ENCODE data around the gene LYZL1. TPM values are rescaled to one million over a fixed set of nuclear protein-coding genes. Genes with fewer than 3 reads are reported as not detected.
A peak's percentile ranks its signal among the peaks of the same experiment; 100 is the strongest.
"Not testable (repeated sequence)": the region's sequence is repeated elsewhere in the genome, so short reads cannot be mapped to it uniquely, and the experiment has no call there.

The LYZL1 gene
- total RNA-seq, 2 donors from 2014 or later: not detected

DNA sequence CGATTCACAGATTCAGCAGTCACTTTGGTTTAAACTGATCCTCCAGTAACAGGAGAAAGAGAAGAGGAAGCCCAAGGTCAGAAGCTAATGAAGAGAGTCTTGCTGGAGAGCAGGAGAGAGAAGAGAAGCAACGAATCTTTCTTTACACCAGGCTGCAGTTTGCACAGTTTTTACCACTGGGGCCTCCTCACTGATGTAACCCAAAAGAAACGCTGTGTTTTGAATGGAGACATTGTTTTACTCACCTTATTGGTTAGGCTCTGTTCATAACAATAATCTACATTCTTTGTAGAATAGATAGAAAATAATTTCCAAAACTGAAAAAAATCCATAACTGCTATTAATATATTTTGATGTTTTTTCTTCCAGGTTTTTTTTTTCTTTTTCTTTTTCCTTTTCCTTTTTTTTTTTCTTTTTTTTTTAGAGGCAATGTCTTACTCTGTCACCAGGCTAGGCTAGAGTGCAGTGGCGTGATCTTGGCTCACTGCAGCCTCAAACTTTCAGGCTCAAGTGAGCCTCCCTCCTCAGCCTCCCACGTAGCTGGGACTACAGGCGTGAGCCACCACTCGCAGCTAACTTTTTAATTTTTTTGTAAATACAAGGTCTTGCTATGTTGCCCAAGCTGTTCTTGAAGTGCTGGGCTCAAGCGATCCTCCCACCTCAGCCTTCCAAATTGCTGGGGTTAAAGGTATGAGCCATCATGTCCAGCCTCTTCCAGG lies 27.6 kb downstream of the LYZL1 start:
- DNase-seq (ENCODE audit: low spot score in 2 of 2): no peak
- H3K9me3 Mint-ChIP-seq: no peaks in the 10 kb centered on the region
- H3K36me3 Mint-ChIP-seq: no peaks in the 10 kb centered on the region
- H3K27ac Mint-ChIP-seq: no peak overlapping the region
- ATAC-seq: no peak

GRCh38 chr10:29317027-29317420 lies 28.2 kb downstream of the LYZL1 start:
- ATAC-seq: no peak
- Mint-ChIP-seq H3K9me3 (no peaks in the 10 kb centered on the region), H3K36me3 (no peaks in the 10 kb centered on the region), H3K27ac (no peak overlapping the region)
- no peak for DNase-seq (ENCODE audit: low spot score in 2 of 2)

GRCh38 chr10:29317423-29318021 lies 28.7 kb downstream of the LYZL1 start:
- DNase-seq (ENCODE audit: low spot score in 2 of 2) (no peak), ATAC-seq (no peak)
- Mint-ChIP-seq H3K9me3 (no peaks in the 10 kb centered on the region), H3K27ac (no peak overlapping the region), H3K36me3 (no peaks in the 10 kb centered on the region)

DNA sequence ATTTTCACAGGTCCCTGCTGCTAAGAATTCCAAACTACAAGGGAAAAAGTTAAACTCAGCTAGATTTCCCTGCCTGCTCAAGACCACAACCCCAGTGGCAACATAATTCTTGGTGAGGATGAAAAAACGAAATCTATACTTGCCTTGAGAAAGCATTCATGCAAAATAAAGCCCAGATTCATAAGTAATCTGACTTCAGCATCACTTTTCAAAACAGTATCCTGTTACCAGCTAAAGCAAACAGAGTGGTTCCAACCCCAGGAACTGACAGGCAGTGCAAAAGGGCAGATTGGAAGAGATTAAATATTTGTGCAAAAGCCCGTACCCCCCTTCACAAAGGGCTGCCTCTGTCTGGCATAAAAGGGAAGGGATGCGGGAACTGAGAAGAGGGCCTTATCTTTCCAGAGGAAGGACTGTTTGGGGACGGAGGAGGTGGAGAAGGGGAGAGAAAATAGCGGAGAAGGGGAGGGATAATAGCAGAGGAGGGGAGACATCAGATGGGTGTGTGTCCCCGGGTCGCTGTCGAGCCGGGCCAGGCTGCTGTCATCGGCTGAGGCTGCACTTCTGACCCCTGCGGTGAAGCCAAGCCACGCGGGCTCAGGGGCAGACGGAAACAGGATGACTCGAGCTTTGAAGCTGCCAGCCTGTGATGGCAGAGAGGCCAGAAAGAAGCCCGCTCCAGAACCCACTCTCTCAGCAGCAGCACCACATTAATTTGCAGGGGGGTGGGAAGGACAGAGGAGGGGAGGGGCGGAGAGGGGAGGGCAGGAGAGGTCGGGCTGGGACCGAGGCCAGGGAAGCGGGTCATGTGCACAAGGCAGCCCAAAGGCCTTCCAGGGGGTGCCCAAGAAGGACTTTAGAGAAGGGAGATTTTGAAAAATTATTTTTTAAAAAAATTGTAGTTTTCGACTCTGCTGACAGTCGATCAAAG lies 29.5 kb downstream of the LYZL1 start:
- H3K36me3 Mint-ChIP-seq; H3K9me3 Mint-ChIP-seq; DNase-seq (ENCODE audit: low spot score in 2 of 2): not testable (repeated sequence)
- peak overlapping the region in 1 of 2 donors; percentile 40 for H3K27ac Mint-ChIP-seq
- peak in 1 of 2 donors; percentile 48 for ATAC-seq

DNA sequence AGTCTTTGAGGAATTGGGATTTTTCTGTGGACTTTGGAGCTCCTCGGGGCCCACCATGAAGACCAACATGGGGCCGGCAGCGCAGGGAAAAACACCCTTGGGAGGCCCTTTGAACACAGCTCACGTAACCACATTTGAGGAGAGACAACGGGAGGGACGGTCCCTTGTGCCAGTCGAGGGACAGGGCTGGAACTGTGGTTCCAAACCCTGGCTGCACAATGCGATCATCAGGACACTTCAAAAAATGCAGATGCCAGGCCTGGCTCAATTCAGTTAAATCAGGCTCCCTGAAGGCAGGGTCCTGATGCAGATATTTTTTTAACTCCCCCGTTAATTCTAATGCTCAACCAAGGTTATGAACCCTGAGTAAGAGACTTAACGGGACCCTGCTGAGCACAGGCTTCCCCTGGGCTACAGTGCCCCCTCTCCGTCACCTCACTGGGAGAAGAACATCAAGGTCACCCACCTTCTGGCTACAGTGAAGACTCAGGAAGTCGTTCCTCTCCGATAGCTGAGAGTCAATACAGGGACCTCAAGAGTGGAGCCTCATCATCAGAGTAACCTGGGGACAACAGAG lies 30.4 kb downstream of the LYZL1 start:
- no peaks in the 10 kb centered on the region for H3K9me3 Mint-ChIP-seq
- no peaks in the 10 kb centered on the region for H3K36me3 Mint-ChIP-seq
- H3K27ac Mint-ChIP-seq: no peak overlapping the region
- ATAC-seq (no peak), DNase-seq (ENCODE audit: low spot score in 2 of 2) (no peak)

DNA sequence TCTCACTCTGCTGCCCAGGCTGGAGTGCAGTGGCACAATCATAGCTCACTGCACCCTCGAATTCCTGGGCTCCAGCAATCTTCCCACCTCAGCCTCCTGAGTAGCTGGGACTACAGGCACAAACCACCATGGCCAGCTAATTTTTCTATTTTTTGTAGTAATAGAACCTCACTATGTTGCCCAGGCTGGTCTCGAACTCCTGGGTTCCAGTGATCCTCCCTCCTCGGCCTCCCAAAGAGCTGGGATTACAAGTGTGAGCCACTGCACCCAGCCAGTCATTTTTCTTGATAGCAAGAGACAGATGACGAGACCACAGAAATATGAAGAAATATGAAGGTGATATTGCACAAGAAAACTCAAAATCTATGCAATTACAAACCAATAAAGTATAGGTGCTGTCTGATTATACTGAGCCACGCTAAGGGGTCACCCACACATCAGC lies 31.8 kb downstream of the LYZL1 start:
- not testable (repeated sequence) for H3K9me3 Mint-ChIP-seq; H3K27ac Mint-ChIP-seq; ATAC-seq; DNase-seq (ENCODE audit: low spot score in 2 of 2); H3K36me3 Mint-ChIP-seq

- DNase-seq (ENCODE audit: low spot score in 2 of 2) (no peak), ATAC-seq (no peak)
- Mint-ChIP-seq H3K9me3 (no peaks in the 10 kb centered on the region), H3K36me3 (no peaks in the 10 kb centered on the region), H3K27ac (no peak overlapping the region)
Observed at GRCh38 chr10:29321656-29322055, 32.8 kb downstream of the LYZL1 start.

- H3K27ac Mint-ChIP-seq: no peak overlapping the region
- no peak for DNase-seq (ENCODE audit: low spot score in 2 of 2)
- no peaks in the 10 kb centered on the region for H3K9me3 Mint-ChIP-seq
- ATAC-seq: no peak
- H3K36me3 Mint-ChIP-seq: no peaks in the 10 kb centered on the region
Observed at GRCh38 chr10:29322918-29323317, 34.0 kb downstream of the LYZL1 start.

- no peaks in the 10 kb centered on the region for H3K9me3 Mint-ChIP-seq
- ATAC-seq (no peak), DNase-seq (ENCODE audit: low spot score in 2 of 2) (no peak)
- H3K27ac Mint-ChIP-seq: no peak overlapping the region
- H3K36me3 Mint-ChIP-seq: no peaks in the 10 kb centered on the region
Observed at GRCh38 chr10:29323367-29323766, 34.5 kb downstream of the LYZL1 start.

DNA sequence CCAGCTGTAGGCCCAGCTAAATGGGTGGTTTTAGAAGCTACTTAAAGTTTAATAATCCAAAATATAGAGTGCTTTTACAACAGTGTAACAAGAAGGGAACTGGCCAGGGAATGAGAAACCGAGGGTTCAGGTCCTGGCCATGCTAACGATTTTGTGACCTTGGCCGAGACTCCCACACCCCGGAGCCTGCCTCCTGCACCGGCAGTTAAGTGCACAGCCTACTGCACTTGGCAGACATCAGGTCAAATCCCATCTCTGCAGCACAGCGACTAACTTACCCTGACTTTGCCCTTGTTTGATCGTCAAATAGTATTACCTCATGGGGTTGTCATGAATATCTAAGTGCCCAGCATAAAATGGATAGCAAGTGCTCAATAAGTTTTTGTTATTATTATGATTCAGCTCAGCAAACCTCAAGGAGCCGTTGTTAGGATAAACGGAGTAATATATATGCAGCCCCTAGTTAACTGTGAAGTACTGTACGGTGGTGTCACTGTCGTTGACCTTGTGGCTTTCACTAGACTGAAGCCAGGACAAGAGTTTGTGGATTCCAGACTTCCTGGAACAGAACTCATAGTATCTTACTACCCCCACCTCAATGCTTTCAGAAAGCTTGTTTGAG lies 35.5 kb downstream of the LYZL1 start:
- H3K27ac Mint-ChIP-seq: no peak overlapping the region
- no peak for ATAC-seq
- H3K9me3 Mint-ChIP-seq: no peaks in the 10 kb centered on the region
- H3K36me3 Mint-ChIP-seq: no peaks in the 10 kb centered on the region
- no peak for DNase-seq (ENCODE audit: low spot score in 2 of 2)

DNA sequence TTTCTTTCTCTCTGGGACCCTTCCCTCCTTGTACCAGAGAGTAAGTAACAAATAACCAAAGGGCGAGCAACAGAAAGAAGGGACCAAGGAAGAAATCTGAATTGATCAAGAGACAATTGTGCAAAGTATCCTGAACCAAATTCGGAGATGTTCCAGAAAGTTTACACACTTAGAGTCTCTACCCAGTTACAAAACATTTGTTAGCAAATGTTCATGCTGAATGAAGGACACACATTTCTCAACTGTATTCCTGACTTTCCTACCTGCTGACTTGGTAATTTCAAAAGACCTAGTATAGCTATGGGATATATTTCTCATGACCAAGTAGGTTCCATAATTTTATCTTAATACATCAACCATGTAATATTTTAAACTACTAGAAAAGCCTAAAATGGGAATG lies 37.4 kb downstream of the LYZL1 start:
- H3K27ac Mint-ChIP-seq: no peak overlapping the region
- no peaks in the 10 kb centered on the region for H3K9me3 Mint-ChIP-seq
- no peaks in the 10 kb centered on the region for H3K36me3 Mint-ChIP-seq
- no peak for DNase-seq (ENCODE audit: low spot score in 2 of 2)
- no peak for ATAC-seq

- Mint-ChIP-seq H3K27ac (no peak overlapping the region), H3K36me3 (no peaks in the 10 kb centered on the region), H3K9me3 (no peaks in the 10 kb centered on the region)
- DNase-seq (ENCODE audit: low spot score in 2 of 2) (no peak), ATAC-seq (no peak)
Observed at GRCh38 chr10:29326886-29327745, 38.2 kb downstream of the LYZL1 start.

DNA sequence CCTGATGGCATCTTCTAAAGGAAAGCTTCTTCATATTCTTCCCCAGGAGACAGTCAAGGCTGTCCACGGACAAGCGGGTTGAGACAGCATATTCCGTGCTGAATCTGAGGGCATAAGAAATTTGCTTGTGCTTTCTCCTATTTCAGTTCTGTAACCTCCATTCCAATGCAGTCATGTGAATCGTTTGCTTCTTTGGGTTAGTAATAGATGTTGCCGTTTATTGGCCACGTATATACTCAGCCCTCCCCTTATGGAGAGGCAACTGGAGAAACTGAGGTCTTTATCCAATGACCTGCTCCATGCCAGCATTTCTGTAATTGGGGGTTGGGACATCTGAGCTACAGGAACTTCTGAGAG lies 38.9 kb downstream of the LYZL1 start:
- Mint-ChIP-seq H3K9me3 (no peaks in the 10 kb centered on the region), H3K27ac (no peak overlapping the region), H3K36me3 (no peaks in the 10 kb centered on the region)
- ATAC-seq: no peak
- no peak for DNase-seq (ENCODE audit: low spot score in 2 of 2)

GRCh38 chr10:29328983-29329382 lies 40.1 kb downstream of the LYZL1 start:
- no peak for ATAC-seq
- H3K36me3 Mint-ChIP-seq: no peaks in the 10 kb centered on the region
- DNase-seq (ENCODE audit: low spot score in 2 of 2): no peak
- no peak overlapping the region for H3K27ac Mint-ChIP-seq
- H3K9me3 Mint-ChIP-seq: no peaks in the 10 kb centered on the region

DNA sequence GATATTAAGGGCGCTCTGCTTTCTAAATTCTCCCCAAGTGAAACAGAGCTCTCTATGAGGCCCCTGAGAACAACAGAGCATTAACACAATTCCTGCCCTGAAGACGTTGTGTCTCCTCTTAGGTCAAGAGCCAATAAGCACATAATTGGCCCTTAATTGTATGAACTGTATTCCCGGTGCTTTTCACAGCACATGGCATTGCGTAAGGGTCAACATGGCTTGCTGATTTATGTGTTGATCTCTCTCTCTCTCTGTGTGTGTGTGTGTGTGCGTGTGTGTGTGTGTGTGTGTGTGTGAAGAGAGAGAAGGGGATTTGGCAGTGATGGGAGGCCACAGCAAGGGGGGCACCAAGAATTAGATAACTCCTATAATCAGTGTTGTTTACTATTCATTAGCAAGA lies 40.5 kb downstream of the LYZL1 start:
- H3K27ac Mint-ChIP-seq: no peak overlapping the region
- DNase-seq (ENCODE audit: low spot score in 2 of 2) (no peak), ATAC-seq (no peak)
- H3K9me3 Mint-ChIP-seq: no peaks in the 10 kb centered on the region
- no peaks in the 10 kb centered on the region for H3K36me3 Mint-ChIP-seq
